Measurements from ENCODE around the gene IPPK.
"Not testable (repeated sequence)": the region's sequence is repeated elsewhere in the genome, so short reads cannot be mapped to it uniquely, and the experiment has no call there.

The IPPK gene

DNA sequence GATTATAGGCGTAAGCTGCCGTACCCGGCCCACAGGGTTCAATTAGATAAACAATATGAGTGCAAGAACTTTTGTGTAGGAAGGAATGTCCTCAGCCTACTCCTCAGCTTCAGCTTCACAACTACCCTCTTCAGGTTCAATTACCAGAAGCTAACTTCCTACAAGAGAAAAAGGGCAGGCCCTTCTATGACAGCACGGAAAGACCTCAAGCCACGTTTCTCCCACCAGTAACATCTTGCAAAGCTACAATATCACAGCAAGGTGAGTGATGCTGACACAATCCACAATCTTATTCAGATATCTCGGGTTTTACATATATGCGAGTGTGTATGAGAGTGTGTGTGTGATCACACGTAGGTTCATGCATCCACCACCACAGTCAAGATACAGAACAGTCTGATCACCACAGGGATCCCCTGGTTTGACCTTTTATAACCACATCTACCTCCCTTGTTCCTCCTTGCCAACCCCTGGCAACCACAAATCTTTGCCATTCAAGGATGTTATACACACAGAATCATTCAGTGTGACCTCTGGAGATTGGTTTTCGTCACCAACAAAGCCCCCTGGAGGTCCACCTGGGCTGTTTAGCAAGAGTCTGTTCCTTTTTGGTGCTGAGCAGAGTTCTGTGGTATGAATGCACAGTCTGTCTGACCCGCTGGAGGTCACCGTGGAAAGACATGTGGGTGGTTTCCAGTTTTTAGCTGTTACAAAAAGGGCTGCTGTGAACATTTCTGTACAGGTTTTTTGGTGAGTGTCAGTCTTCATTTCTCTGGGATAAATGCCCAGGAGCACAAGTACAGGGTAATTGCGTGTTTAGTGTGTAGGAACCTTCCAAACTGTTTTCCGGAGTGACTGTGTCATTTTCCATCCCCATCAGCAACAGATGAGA, 38.2 kb downstream of the IPPK start:
- TF ChIP-seq EZH2phosphoT487 (IDR thresholded peaks at IDR 0.05; ENCODE audit: low read length), result no peak
- TF ChIP-seq, protein P1, sequence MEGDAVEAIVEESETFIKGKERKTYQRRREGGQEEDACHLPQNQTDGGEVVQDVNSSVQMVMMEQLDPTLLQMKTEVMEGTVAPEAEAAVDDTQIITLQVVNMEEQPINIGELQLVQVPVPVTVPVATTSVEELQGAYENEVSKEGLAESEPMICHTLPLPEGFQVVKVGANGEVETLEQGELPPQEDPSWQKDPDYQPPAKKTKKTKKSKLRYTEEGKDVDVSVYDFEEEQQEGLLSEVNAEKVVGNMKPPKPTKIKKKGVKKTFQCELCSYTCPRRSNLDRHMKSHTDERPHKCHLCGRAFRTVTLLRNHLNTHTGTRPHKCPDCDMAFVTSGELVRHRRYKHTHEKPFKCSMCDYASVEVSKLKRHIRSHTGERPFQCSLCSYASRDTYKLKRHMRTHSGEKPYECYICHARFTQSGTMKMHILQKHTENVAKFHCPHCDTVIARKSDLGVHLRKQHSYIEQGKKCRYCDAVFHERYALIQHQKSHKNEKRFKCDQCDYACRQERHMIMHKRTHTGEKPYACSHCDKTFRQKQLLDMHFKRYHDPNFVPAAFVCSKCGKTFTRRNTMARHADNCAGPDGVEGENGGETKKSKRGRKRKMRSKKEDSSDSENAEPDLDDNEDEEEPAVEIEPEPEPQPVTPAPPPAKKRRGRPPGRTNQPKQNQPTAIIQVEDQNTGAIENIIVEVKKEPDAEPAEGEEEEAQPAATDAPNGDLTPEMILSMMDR (IDR thresholded peaks at IDR 0.05; ENCODE audit: low read length), result no peak
- TF ChIP-seq EZH2 (optimal IDR thresholded peaks at IDR 0.05; ENCODE audit: low read depth, low read length), result no peak
- DNase-seq, result no peak
- Histone ChIP-seq H3K79me2 (ENCODE audit: low read length) (no peaks in the 10 kb centered on the region), H3K9ac (ENCODE audit: low read length) (no peak overlapping the region), H4K20me1 (ENCODE audit: insufficient read depth, low read length) (no peaks in the 10 kb centered on the region), H3K27ac (ENCODE audit: low read length) (no peak overlapping the region), H3K4me1 (ENCODE audit: low read length) (no peaks in the 10 kb centered on the region), H2AFZ (ENCODE audit: low read length) (no peak overlapping the region), H3F3A (ENCODE audit: insufficient read depth, low read length) (no peaks in the 10 kb centered on the region), H3K9me2 (replicated peaks; ENCODE audit: insufficient read depth, low read length) (no peaks in the 10 kb centered on the region), H3K36me3 (replicated peaks; ENCODE audit: insufficient read depth, low read length) (no peaks in the 10 kb centered on the region), H3K4me2 (ENCODE audit: low read depth, low read length) (no peak overlapping the region), H3K4me3 (ENCODE audit: low read length) (no peak overlapping the region), H3K27me3 (replicated peaks; ENCODE audit: insufficient read depth, low read length) (no peaks in the 10 kb centered on the region), H3K9me3 (replicated peaks; ENCODE audit: insufficient read depth, low read length) (no peaks in the 10 kb centered on the region)

DNA sequence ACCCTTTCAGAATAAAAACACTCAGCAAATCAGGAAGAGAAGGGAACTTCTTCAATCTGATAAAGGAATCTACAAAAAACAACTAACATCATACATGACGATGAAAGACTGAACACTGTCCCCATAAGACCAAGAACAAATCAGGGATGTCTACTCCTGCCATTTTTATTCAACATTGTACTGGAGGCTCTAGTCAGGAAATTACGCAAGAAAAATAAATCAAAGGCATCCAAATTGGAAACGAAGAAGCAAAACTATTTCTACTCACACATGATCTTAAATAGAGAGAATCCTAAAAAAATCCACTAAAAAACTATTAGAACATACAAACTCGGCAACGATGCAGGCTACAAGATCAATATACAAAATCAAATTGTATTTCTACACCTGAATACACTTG, 42.3 kb downstream of the IPPK start:
- H3K27me3 ChIP-seq (replicated peaks; ENCODE audit: insufficient read depth, low read length), result no peaks in the 10 kb centered on the region
- H3K9me2 ChIP-seq (replicated peaks; ENCODE audit: insufficient read depth, low read length), result no peaks in the 10 kb centered on the region
- no peak overlapping the region for H3K27ac ChIP-seq (ENCODE audit: low read length)
- no peak for DNase-seq
- H3K9ac ChIP-seq (ENCODE audit: low read length), result no peak overlapping the region
- H3K9me3 ChIP-seq (replicated peaks; ENCODE audit: insufficient read depth, low read length), result no peaks in the 10 kb centered on the region
- H3K4me2 ChIP-seq (ENCODE audit: low read depth, low read length), result no peak overlapping the region
- no peak overlapping the region for H2AFZ ChIP-seq (ENCODE audit: low read length)
- no peaks in the 10 kb centered on the region for H3K4me1 ChIP-seq (ENCODE audit: low read length)
- no peak overlapping the region for H3K4me3 ChIP-seq (ENCODE audit: low read length)
- H3F3A ChIP-seq (ENCODE audit: insufficient read depth, low read length), result no peaks in the 10 kb centered on the region
- TF ChIP-seq EZH2 (optimal IDR thresholded peaks at IDR 0.05; ENCODE audit: low read depth, low read length), result no peak
- TF ChIP-seq, protein P1 (IDR thresholded peaks at IDR 0.05; ENCODE audit: low read length), result no peak
- no peak for TF ChIP-seq EZH2phosphoT487 (IDR thresholded peaks at IDR 0.05; ENCODE audit: low read length)
- no peaks in the 10 kb centered on the region for H3K79me2 ChIP-seq (ENCODE audit: low read length)
- no peaks in the 10 kb centered on the region for H4K20me1 ChIP-seq (ENCODE audit: insufficient read depth, low read length)
- H3K36me3 ChIP-seq (replicated peaks; ENCODE audit: insufficient read depth, low read length), result no peaks in the 10 kb centered on the region

DNA sequence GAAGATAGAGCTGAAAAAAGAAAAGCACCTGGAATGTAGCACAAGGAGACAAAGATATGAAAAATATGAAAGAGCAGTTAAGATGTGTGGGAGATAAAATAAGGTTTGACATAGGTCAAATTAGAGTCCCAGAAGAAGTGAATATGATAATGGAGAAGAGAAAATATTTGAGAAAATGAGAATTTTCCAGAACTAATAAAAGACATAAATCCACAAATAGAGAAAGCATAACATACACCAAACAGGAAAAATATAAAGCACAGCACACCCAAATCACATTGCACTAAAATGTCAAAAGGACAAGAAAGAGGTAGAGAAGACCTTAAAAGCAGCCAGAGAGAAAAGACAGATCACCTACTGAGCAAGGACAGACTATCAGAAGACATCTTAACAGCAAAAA, 43.4 kb downstream of the IPPK start:
- H3K9ac ChIP-seq (ENCODE audit: low read length), result no peak overlapping the region
- no peaks in the 10 kb centered on the region for H3F3A ChIP-seq (ENCODE audit: insufficient read depth, low read length)

DNA sequence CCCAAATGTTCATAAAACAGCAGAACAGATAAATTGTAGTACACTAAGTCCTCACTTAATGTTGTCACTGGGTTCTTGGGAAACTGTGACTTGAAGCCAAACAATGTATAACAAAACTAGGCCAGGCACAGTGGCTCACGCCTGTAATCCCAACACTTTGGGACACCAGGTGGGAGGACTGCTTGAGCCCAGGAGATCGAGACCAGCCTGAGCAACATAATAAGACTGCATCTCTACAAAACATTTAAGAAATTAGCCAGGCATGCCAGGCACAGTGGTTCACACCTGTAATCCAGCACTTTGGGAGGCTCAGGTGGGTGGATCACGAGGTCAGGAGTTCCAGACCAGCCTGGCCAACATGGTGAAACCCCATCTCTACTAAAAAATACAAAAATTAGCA, 46.0 kb downstream of the IPPK start:
- H2AFZ ChIP-seq (ENCODE audit: low read length); H3K36me3 ChIP-seq (replicated peaks; ENCODE audit: insufficient read depth, low read length); H3K79me2 ChIP-seq (ENCODE audit: low read length): not testable (repeated sequence)

More for the DNA sequence above, 43.4 kb downstream of the IPPK start:
- Histone ChIP-seq H3K9me3 (replicated peaks; ENCODE audit: insufficient read depth, low read length) (no peaks in the 10 kb centered on the region), H3K4me3 (ENCODE audit: low read length) (no peak overlapping the region), H3K27me3 (replicated peaks; ENCODE audit: insufficient read depth, low read length) (no peaks in the 10 kb centered on the region), H3K9me2 (replicated peaks; ENCODE audit: insufficient read depth, low read length) (no peaks in the 10 kb centered on the region), H3K79me2 (ENCODE audit: low read length) (no peaks in the 10 kb centered on the region), H4K20me1 (ENCODE audit: insufficient read depth, low read length) (no peaks in the 10 kb centered on the region), H3K36me3 (replicated peaks; ENCODE audit: insufficient read depth, low read length) (no peaks in the 10 kb centered on the region), H3K4me1 (ENCODE audit: low read length) (no peaks in the 10 kb centered on the region), H3K27ac (ENCODE audit: low read length) (no peak overlapping the region), H3K4me2 (ENCODE audit: low read depth, low read length) (no peak overlapping the region), H2AFZ (ENCODE audit: low read length) (no peak overlapping the region)
- no peak for DNase-seq
- TF ChIP-seq, protein P1 (IDR thresholded peaks at IDR 0.05; ENCODE audit: low read length), result no peak
- TF ChIP-seq EZH2 (optimal IDR thresholded peaks at IDR 0.05; ENCODE audit: low read depth, low read length) (no peak), EZH2phosphoT487 (IDR thresholded peaks at IDR 0.05; ENCODE audit: low read length) (no peak)

More for the DNA sequence above, 46.0 kb downstream of the IPPK start:
- H4K20me1 ChIP-seq (ENCODE audit: insufficient read depth, low read length); H3K9ac ChIP-seq (ENCODE audit: low read length); H3K27ac ChIP-seq (ENCODE audit: low read length); H3K4me2 ChIP-seq (ENCODE audit: low read depth, low read length); H3K9me3 ChIP-seq (replicated peaks; ENCODE audit: insufficient read depth, low read length); DNase-seq; H3K9me2 ChIP-seq (replicated peaks; ENCODE audit: insufficient read depth, low read length); H3F3A ChIP-seq (ENCODE audit: insufficient read depth, low read length); H3K4me1 ChIP-seq (ENCODE audit: low read length); H3K4me3 ChIP-seq (ENCODE audit: low read length); H3K27me3 ChIP-seq (replicated peaks; ENCODE audit: insufficient read depth, low read length): not testable (repeated sequence)
